Prostate gland (tissue), 2 donors: ENCODE data around the gene CKS2. TPM values are rescaled to one million over a fixed set of nuclear protein-coding genes. Genes with fewer than 3 reads are reported as not detected.

Experiments used
- DNase-seq: peaks from one replicate; pipeline ENCODE4 v3.0.0-alpha.2; 2019; ENCODE audit warnings: low spot score
- H3K27ac ChIP-seq, 2 donors: fragments of 200-600 bp; sonication (generic); 2 replicates each; pipeline ENCODE4 v1.5.1; 2017 to 2019
- H3K27me3 ChIP-seq: fragments of 200-600 bp; sonication (generic); replicated peaks from 2 replicates; pipeline ENCODE4 v1.5.1; 2019; ENCODE audit not compliant: insufficient read depth
- H3K36me3 ChIP-seq, 2 donors: fragments of 200-600 bp; sonication (generic); 1 replicate in 1 of 2; 2 replicates in 1 of 2; pipeline versions ENCODE4 v1.5.1 to v1.8.1; 2017 to 2019
- H3K4me1 ChIP-seq: fragments of 200-600 bp; sonication (generic); replicated peaks from 2 replicates; pipeline ENCODE4 v1.5.1; 2019
- H3K4me3 ChIP-seq, 2 donors: fragments of 200-600 bp; sonication (generic); 2 replicates each; pipeline ENCODE4 v1.5.1; 2017 to 2019
- H3K9me3 ChIP-seq: fragments of 200-600 bp; sonication (generic); 2 replicates; pipeline ENCODE4 v1.5.1; 2017
- CTCF ChIP-seq, 4 experiments: fragments of 200-600 bp in 2 of 4; fragments of 450-650 bp in 2 of 4; sonication (generic) in 2 of 4; IDR thresholded peaks; 1 replicate in 3 of 4; 2 replicates in 1 of 4; pipeline ENCODE4 v1.5.1; 2016 to 2019; ENCODE audit warnings: antibody characterized with exemption in 4 of 4, mild to moderate bottlenecking in 2 of 4, moderate library complexity in 2 of 4
- POLR2A ChIP-seq: fragments of 450-650 bp; IDR thresholded peaks from one replicate; pipeline ENCODE4 v1.6.1; 2016; ENCODE audit warnings: antibody characterized with exemption, mild to moderate bottlenecking
- POLR2AphosphoS5 ChIP-seq: sonication (generic); formaldehyde crosslinking; IDR thresholded peaks from one replicate; pipeline ENCODE4 v1.6.1; 2017; ENCODE audit warnings: antibody characterized with exemption
- WGBS: methylation state at CpG from one replicate; pipeline ENCODE4 v1.1.5; 2018; 5-methylcytosine and 5-hydroxymethylcytosine counted together
- intact Hi-C: fragments of 100-400 bp; cut with DNase I; formaldehyde crosslinking; loops from one replicate; pipeline ENCODE4 v1.14.2; 2022
- total RNA-seq, 2 donors: library from RNA; depleted of rRNA; stranded (reverse); fragments of >200 nt; gene quantifications; one replicate each; pipeline ENCODE4 v1.1.0, GENCODE V29; 2016

CKS2 gene
- total RNA-seq, 2 donors from 2014 or later, result 13.8 to 87.4 TPM

- Histone ChIP-seq H3K4me1 (no peaks in the 10 kb centered on the region), H3K4me3 (no peak overlapping the region), H3K36me3 (no peaks in the 10 kb centered on the region), H3K9me3 (no peaks in the 10 kb centered on the region), H3K27ac (no peak overlapping the region), H3K27me3 (no peaks in the 10 kb centered on the region)
- 83% methylated on average over 7 of the region's 7 CpGs for WGBS
- TF ChIP-seq POLR2AphosphoS5 (no peak), POLR2A (no peak), CTCF (IDR thresholded peaks at IDR 0.05) (no peak)
- intact Hi-C loops, result no loop called here
- DNase-seq, result no peak
These were observed 6.8 kb upstream of the CKS2 start for GRCh38 chr9:89304020-89304833.

GRCh38 chr9:89304834-89305188, 6.2 kb upstream of the CKS2 start:
- Histone ChIP-seq H3K4me1 (no peaks in the 10 kb centered on the region), H3K27me3 (no peaks in the 10 kb centered on the region), H3K4me3 (no peak overlapping the region), H3K27ac (no peak overlapping the region), H3K9me3 (no peaks in the 10 kb centered on the region), H3K36me3 (no peaks in the 10 kb centered on the region)
- DNase-seq, result no peak
- TF ChIP-seq POLR2A, result no peak
- no peak for TF ChIP-seq CTCF (IDR thresholded peaks at IDR 0.05)
- no peak for TF ChIP-seq POLR2AphosphoS5
- WGBS, result 99% methylated on average over 2 of the region's 2 CpGs
- intact Hi-C loops, result no loop called here

- DNase-seq, result no peak
- Histone ChIP-seq H3K27me3 (no peaks in the 10 kb centered on the region), H3K4me1 (no peaks in the 10 kb centered on the region), H3K4me3 (no peak overlapping the region), H3K36me3 (no peaks in the 10 kb centered on the region), H3K9me3 (no peaks in the 10 kb centered on the region), H3K27ac (no peak overlapping the region)
- no peak for TF ChIP-seq POLR2AphosphoS5
- TF ChIP-seq CTCF (IDR thresholded peaks at IDR 0.05), result no peak
- no peak for TF ChIP-seq POLR2A
- intact Hi-C loops, result no loop called here
- 86% methylated on average over 3 of the region's 3 CpGs for WGBS
These were observed 5.1 kb upstream of the CKS2 start for GRCh38 chr9:89305868-89306267.

- intact Hi-C loops, result no loop called here
- no peaks in the 10 kb centered on the region for H3K9me3 ChIP-seq
- H3K4me1 ChIP-seq, result peaks cover 4% of the 10 kb centered on the region
- H3K27me3 ChIP-seq, result no peaks in the 10 kb centered on the region
- no peak overlapping the region for H3K27ac ChIP-seq
- DNase-seq, result no peak
- no peak overlapping the region for H3K4me3 ChIP-seq
- no peaks in the 10 kb centered on the region for H3K36me3 ChIP-seq
- no peak for TF ChIP-seq POLR2AphosphoS5
- no peak for TF ChIP-seq POLR2A
- TF ChIP-seq CTCF (IDR thresholded peaks at IDR 0.05), result no peak
- 82% methylated on average over 6 of the region's 6 CpGs for WGBS
These were observed 1.8 kb upstream of the CKS2 start for GRCh38 chr9:89309166-89309565.
